GM12891 (cell line): ENCODE data around the gene RBM7.

Experiments
- PAX5 ChIP-seq: IDR thresholded peaks from 2 replicates; pipeline ENCODE4 v1.6.1; 2011; ENCODE audit warnings: low read length, moderate library complexity, mild to moderate bottlenecking; ENCODE audit not compliant: insufficient read depth, severe bottlenecking
- POLR2A ChIP-seq: IDR thresholded peaks from 2 replicates; pipeline ENCODE4 v1.6.1; 2011; ENCODE audit warnings: low read depth, low read length, control low read depth
- POLR2AphosphoS5 ChIP-seq: IDR thresholded peaks from 2 replicates; pipeline ENCODE4 v1.6.1; 2011; ENCODE audit warnings: low read depth, low read length, control low read depth
- POU2F2 ChIP-seq: IDR thresholded peaks from 2 replicates; pipeline ENCODE4 v1.6.1; 2011; ENCODE audit warnings: low read depth, mild to moderate bottlenecking, control low read depth, low read length, moderate library complexity
- SPI1 ChIP-seq: IDR thresholded peaks from 2 replicates; pipeline ENCODE4 v1.6.1; 2011; ENCODE audit warnings: low read depth, low read length, control low read depth
- TAF1 ChIP-seq: IDR thresholded peaks from 2 replicates; pipeline ENCODE4 v1.6.1; 2011; ENCODE audit warnings: low read depth, low read length, control low read depth

- no peak for TF ChIP-seq POLR2A
- no peak for TF ChIP-seq POU2F2
- TF ChIP-seq TAF1, result no peak
- TF ChIP-seq POLR2AphosphoS5, result no peak
- TF ChIP-seq SPI1, result no peak
- TF ChIP-seq PAX5, result no peak
These were observed 3.5 kb upstream of the RBM7 start for GRCh38 chr11:114396916-114397315.
